ENCODE results near the gene GLOD4. TPM values are rescaled to one million over a fixed set of nuclear protein-coding genes. Genes with fewer than 3 reads are reported as not detected.

The GLOD4 gene
- total and polyA plus RNA-seq, 2 experiments from 2014 or later: 68.1 to 120 TPM

DNA sequence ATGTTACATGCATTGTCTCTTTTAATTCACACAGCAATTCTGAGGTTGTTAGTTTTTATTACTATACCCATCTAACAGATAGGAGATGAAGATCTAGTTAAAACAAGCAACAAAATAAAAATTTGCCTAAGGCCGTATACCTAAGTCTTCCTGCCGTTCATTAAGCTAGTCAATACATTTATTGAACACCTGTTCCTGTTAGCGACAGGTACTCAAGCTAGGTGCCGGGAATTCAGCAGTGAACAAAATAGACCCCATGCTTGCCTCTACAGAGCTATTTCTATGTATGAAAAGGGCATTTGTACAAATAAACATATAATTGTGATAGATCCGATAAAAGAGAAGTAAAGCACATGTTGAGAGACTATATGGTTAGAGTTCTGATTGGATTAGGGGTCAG, 64.0 kb downstream of the GLOD4 start:
- Histone ChIP-seq H3K9me3 (ENCODE audit: low read depth) (no peaks in the 10 kb centered on the region), H3K9me2 (replicated peaks; ENCODE audit: insufficient read depth) (no peaks in the 10 kb centered on the region), H3K4me2 (no peak overlapping the region), H4K20me1 (ENCODE audit: insufficient read depth, poor library complexity, severe bottlenecking) (no peaks in the 10 kb centered on the region), H3K27ac (no peak overlapping the region), H3K36me3 (replicated peaks; ENCODE audit: insufficient read depth, low read depth) (no peaks in the 10 kb centered on the region), H3K4me1 (ENCODE audit: insufficient read depth) (peaks cover 7% of the 10 kb centered on the region), H3K79me2 (peaks cover 21% of the 10 kb centered on the region), H2AFZ (no peak overlapping the region), H3K27me3 (no peaks in the 10 kb centered on the region), H3K4me3 (no peak overlapping the region)
- no peak for DNase-seq (ENCODE audit: low spot score)
- no peak for TF ChIP-seq EZH2phosphoT487 (IDR thresholded peaks at IDR 0.05; ENCODE audit: low read depth, severe bottlenecking, unreplicated experiment)
- no peak for TF ChIP-seq CTCF (IDR thresholded peaks at IDR 0.05; ENCODE audit: poor library complexity)
- no peak for TF ChIP-seq EZH2 (IDR thresholded peaks at IDR 0.05; ENCODE audit: borderline replicate concordance)
- WGBS (ENCODE audit: low lambda C conversion rate, missing lambda C conversion rate): 93% methylated on average over 5 of the region's 5 CpGs

Other genes with a start within 250 kb of the GLOD4 start
- 16.3 and 28.1 TPM in 2 replicates for gene VPS53, start 67.4 kb downstream of the GLOD4 start, total RNA-seq
- gene VPS53, start 67.4 kb downstream of the GLOD4 start, polyA plus RNA-seq: 16.1 and 18.7 TPM in 2 replicates
- 15.7 and 17.8 TPM in 2 replicates for gene TLCD3A, start 49.7 kb downstream of the GLOD4 start, total RNA-seq
- gene TLCD3A, start 49.7 kb downstream of the GLOD4 start, polyA plus RNA-seq: 21.1 and 22.8 TPM in 2 replicates
- gene GEMIN4, start 30.0 kb downstream of the GLOD4 start, total RNA-seq: 11.6 and 12.0 TPM in 2 replicates
- gene GEMIN4, start 30.0 kb downstream of the GLOD4 start, polyA plus RNA-seq: 9.7 and 12.8 TPM in 2 replicates
- 14.6 and 17.0 TPM in 2 replicates for gene MRM3, start 73 bp upstream of the GLOD4 start, total RNA-seq
- gene MRM3, start 73 bp upstream of the GLOD4 start, polyA plus RNA-seq: 13.3 and 15.3 TPM in 2 replicates
- 55.0 and 58.7 TPM in 2 replicates for gene NXN, start 197.5 kb upstream of the GLOD4 start, total RNA-seq
- 74.1 and 88.0 TPM in 2 replicates for gene NXN, start 197.5 kb upstream of the GLOD4 start, polyA plus RNA-seq
- gene TIMM22, start 214.8 kb upstream of the GLOD4 start, total RNA-seq: 16.2 and 16.7 TPM in 2 replicates
- 18.4 and 25.3 TPM in 2 replicates for gene TIMM22, start 214.8 kb upstream of the GLOD4 start, polyA plus RNA-seq